ENCODE measurements around the gene VSIG1. TPM values are rescaled to one million over a fixed set of nuclear protein-coding genes. Genes with fewer than 3 reads are reported as not detected.

Gene VSIG1
- polyA plus RNA-seq, 1 donor (not counting 4 experiments of a cell fraction or from before 2014, with no cell fraction given), result 7.2 TPM

- TF ChIP-seq, protein P1, sequence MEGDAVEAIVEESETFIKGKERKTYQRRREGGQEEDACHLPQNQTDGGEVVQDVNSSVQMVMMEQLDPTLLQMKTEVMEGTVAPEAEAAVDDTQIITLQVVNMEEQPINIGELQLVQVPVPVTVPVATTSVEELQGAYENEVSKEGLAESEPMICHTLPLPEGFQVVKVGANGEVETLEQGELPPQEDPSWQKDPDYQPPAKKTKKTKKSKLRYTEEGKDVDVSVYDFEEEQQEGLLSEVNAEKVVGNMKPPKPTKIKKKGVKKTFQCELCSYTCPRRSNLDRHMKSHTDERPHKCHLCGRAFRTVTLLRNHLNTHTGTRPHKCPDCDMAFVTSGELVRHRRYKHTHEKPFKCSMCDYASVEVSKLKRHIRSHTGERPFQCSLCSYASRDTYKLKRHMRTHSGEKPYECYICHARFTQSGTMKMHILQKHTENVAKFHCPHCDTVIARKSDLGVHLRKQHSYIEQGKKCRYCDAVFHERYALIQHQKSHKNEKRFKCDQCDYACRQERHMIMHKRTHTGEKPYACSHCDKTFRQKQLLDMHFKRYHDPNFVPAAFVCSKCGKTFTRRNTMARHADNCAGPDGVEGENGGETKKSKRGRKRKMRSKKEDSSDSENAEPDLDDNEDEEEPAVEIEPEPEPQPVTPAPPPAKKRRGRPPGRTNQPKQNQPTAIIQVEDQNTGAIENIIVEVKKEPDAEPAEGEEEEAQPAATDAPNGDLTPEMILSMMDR (optimal IDR thresholded peaks at IDR 0.05 in 1 of 3, IDR thresholded peaks at IDR 0.05 in 1 of 3, conservative IDR thresholded peaks at IDR 0.05 in 1 of 3; ENCODE audit: extremely low read depth in 1 of 3, insufficient read depth in 2 of 3, low read length in 3 of 3), result no peak
- H4K20me1 ChIP-seq (ENCODE audit: control insufficient read depth, extremely low read depth, insufficient read depth, low read length), result no peaks in the 10 kb centered on the region
- no peaks in the 10 kb centered on the region for H3K79me2 ChIP-seq (ENCODE audit: control insufficient read depth, insufficient read depth, low read length)
- no peak overlapping the region for H3K27ac ChIP-seq (ENCODE audit: control insufficient read depth, insufficient read depth, low read length)
- no peaks in the 10 kb centered on the region for H3K9me3 ChIP-seq (ENCODE audit: control insufficient read depth, low read depth, low read length)
- no peak overlapping the region for H3K9ac ChIP-seq (ENCODE audit: control insufficient read depth, extremely low read depth, insufficient read depth, low read length)
- no peaks in the 10 kb centered on the region for H3K9me1 ChIP-seq (ENCODE audit: control insufficient read depth, extremely low read depth, insufficient read depth, low read length)
- peaks cover 5% of the 10 kb centered on the region for H3K27me3 ChIP-seq (ENCODE audit: control insufficient read depth, extremely low read depth, insufficient read depth, low read length)
- FAIRE-seq, result no peak
- no peak overlapping the region for H2AFZ ChIP-seq (ENCODE audit: control insufficient read depth, low read length)
- H3K4me1 ChIP-seq (ENCODE audit: control insufficient read depth, extremely low read depth, insufficient read depth, low read length), result no peaks in the 10 kb centered on the region
- no peak overlapping the region for H3K4me3 ChIP-seq (ENCODE audit: control insufficient read depth in 2 of 3, extremely low read depth in 1 of 3, insufficient read depth in 2 of 3, low read depth in 1 of 3, low read length in 3 of 3)
- no peaks in the 10 kb centered on the region for H3K36me3 ChIP-seq (ENCODE audit: control insufficient read depth in 2 of 2, extremely low read depth in 1 of 2, insufficient read depth in 2 of 2, low read length in 2 of 2)
- dilution Hi-C loops (cut with MboI; ENCODE audit: extremely low pct_ligation_motif_present, low sequenced_read_pairs), result no loop called here
- H3K4me2 ChIP-seq (ENCODE audit: control insufficient read depth, extremely low read depth, insufficient read depth, low read depth, low read length), result no peak overlapping the region
- no peak for DNase-seq (ENCODE audit: low read depth, low spot score)
Observed at GRCh38 chrX:108028854-108029253, 16.0 kb upstream of the VSIG1 start.

DNA sequence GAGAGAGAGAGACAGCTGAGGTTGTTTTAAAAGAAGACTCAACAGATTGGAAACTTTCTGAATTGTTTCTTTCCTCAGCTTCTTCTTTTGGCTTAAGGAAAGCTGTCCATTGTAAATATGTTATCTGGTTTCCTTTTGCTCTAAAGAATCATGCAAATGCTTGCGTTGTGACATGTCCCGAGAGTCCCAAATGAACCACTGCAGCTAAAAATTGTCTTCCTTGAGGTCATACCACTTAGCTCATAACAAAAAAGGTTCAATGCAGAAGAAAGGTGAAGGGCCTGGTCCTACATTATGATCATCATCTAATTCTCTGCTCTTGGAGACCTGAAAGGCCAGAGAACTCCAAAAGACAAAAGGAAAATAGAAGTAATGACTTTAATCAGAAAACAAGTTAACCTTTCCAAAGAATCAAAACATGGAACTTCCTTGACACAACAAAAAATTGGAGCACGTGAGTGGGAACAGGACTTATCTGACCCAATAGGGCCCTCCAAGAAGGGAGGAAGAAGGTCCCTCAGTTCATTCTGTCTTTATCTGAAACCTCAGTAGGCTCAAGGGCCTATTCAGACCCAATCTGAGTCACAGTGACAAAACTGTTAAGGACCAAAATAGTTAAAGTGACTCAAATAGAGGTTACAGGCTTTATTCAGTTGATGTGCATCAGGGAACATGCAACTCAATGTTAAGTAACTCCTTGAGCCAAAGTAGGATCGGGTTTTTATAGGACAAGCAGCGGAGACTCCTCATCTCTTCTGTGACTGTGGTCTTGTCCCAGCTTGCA, 14.7 kb upstream of the VSIG1 start:
- H2AFZ ChIP-seq (ENCODE audit: control insufficient read depth, low read length), result no peak overlapping the region
- H3K27me3 ChIP-seq (ENCODE audit: control insufficient read depth, extremely low read depth, insufficient read depth, low read length), result peaks cover 5% of the 10 kb centered on the region
- no peak overlapping the region for H3K9ac ChIP-seq (ENCODE audit: control insufficient read depth, extremely low read depth, insufficient read depth, low read length)
- no peak overlapping the region for H3K4me3 ChIP-seq (ENCODE audit: control insufficient read depth in 2 of 3, extremely low read depth in 1 of 3, insufficient read depth in 2 of 3, low read depth in 1 of 3, low read length in 3 of 3)
- no peaks in the 10 kb centered on the region for H3K36me3 ChIP-seq (ENCODE audit: control insufficient read depth in 2 of 2, extremely low read depth in 1 of 2, insufficient read depth in 2 of 2, low read length in 2 of 2)
- H4K20me1 ChIP-seq (ENCODE audit: control insufficient read depth, extremely low read depth, insufficient read depth, low read length), result no peaks in the 10 kb centered on the region
- TF ChIP-seq, protein P1 (optimal IDR thresholded peaks at IDR 0.05 in 1 of 3, IDR thresholded peaks at IDR 0.05 in 1 of 3, conservative IDR thresholded peaks at IDR 0.05 in 1 of 3; ENCODE audit: extremely low read depth in 1 of 3, insufficient read depth in 2 of 3, low read length in 3 of 3), result no peak
- no peak for TF ChIP-seq EZH2 (IDR thresholded peaks at IDR 0.05; ENCODE audit: low read length)
- no peak overlapping the region for H3K4me2 ChIP-seq (ENCODE audit: control insufficient read depth, extremely low read depth, insufficient read depth, low read depth, low read length)
- no peak for FAIRE-seq
- no peaks in the 10 kb centered on the region for H3K9me1 ChIP-seq (ENCODE audit: control insufficient read depth, extremely low read depth, insufficient read depth, low read length)
- no peak for DNase-seq (ENCODE audit: low read depth, low spot score)
- H3K27ac ChIP-seq (ENCODE audit: control insufficient read depth, insufficient read depth, low read length), result no peak overlapping the region
- no peaks in the 10 kb centered on the region for H3K9me3 ChIP-seq (ENCODE audit: control insufficient read depth, low read depth, low read length)
- H3K79me2 ChIP-seq (ENCODE audit: control insufficient read depth, insufficient read depth, low read length), result no peaks in the 10 kb centered on the region
- H3K4me1 ChIP-seq (ENCODE audit: control insufficient read depth, extremely low read depth, insufficient read depth, low read length), result no peaks in the 10 kb centered on the region
- dilution Hi-C loops (cut with MboI; ENCODE audit: extremely low pct_ligation_motif_present, low sequenced_read_pairs), result no loop called here
